NCI-H345 treated with DMSO at 0.1 percent for 48 hours (cell line): ENCODE data around the gene RASD2.

Experiments
- DNase-seq: peaks from one replicate; lab custom pipeline; 2025; ENCODE audit not compliant: unreplicated experiment; lab: John Stamatoyannopoulos, UW

The RASD2 gene

GRCh38 chr22:35539487-35539886, 1.1 kb upstream of the RASD2 start:
- DNase-seq, result no peak

GRCh38 chr22:35539910-35540594, 579 bp upstream of the RASD2 start:
- DNase-seq, result no peak

- DNase-seq, result no peak
Measured at GRCh38 chr22:35541254-35541748, 670 bp downstream of the RASD2 start.

GRCh38 chr22:35542157-35542938, 1.7 kb downstream of the RASD2 start:
- DNase-seq, result no peak

- DNase-seq, result no peak
Measured at GRCh38 chr22:35542939-35543516, 2.4 kb downstream of the RASD2 start.

- DNase-seq, result no peak
Measured at GRCh38 chr22:35543702-35544101, 3.1 kb downstream of the RASD2 start.

GRCh38 chr22:35544189-35544588, 3.6 kb downstream of the RASD2 start:
- no peak for DNase-seq

GRCh38 chr22:35544827-35545226, 4.2 kb downstream of the RASD2 start:
- no peak for DNase-seq

GRCh38 chr22:35546886-35547285, 6.3 kb downstream of the RASD2 start:
- no peak for DNase-seq

GRCh38 chr22:35547987-35548721, 7.5 kb downstream of the RASD2 start:
- DNase-seq, result no peak

- no peak for DNase-seq
Measured at GRCh38 chr22:35548722-35549112, 8.1 kb downstream of the RASD2 start.

- no peak for DNase-seq
Measured at GRCh38 chr22:35549328-35549727, 8.7 kb downstream of the RASD2 start.

- DNase-seq, result no peak
Measured at GRCh38 chr22:35551549-35552177, 11.0 kb downstream of the RASD2 start.

- DNase-seq, result no peak
Measured at GRCh38 chr22:35552196-35552842, 11.7 kb downstream of the RASD2 start.

- no peak for DNase-seq
Measured at GRCh38 chr22:35552846-35553245, 12.2 kb downstream of the RASD2 start.

GRCh38 chr22:35553341-35553740, 12.7 kb downstream of the RASD2 start:
- DNase-seq, result no peak

- DNase-seq, result no peak
Measured at GRCh38 chr22:35554297-35554845, 13.7 kb downstream of the RASD2 start.

- DNase-seq, result no peak
Measured at GRCh38 chr22:35555483-35555890, 14.9 kb downstream of the RASD2 start.

GRCh38 chr22:35555946-35556547, 15.4 kb downstream of the RASD2 start:
- DNase-seq, result no peak

- DNase-seq, result no peak
Measured at GRCh38 chr22:35556666-35557065, 16.0 kb downstream of the RASD2 start.
